Fibroblast of pulmonary artery (primary cell): ENCODE data around the gene DGKD.
"Not testable (repeated sequence)": the region's sequence is repeated elsewhere in the genome, so short reads cannot be mapped to it uniquely, and the experiment has no call there.

Source experiments
- DNase-seq: peaks from one replicate; pipeline ENCODE4 v3.0.0-alpha.2; 2010; ENCODE audit warnings: low read depth
- H3K4me3 ChIP-seq: replicated peaks from 2 replicates; pipeline ENCODE4 v1.5.1; 2011; ENCODE audit warnings: low read depth, mild to moderate bottlenecking, control low read depth, low read length, moderate library complexity
- CTCF ChIP-seq: IDR thresholded peaks from 2 replicates; pipeline ENCODE4 v1.5.1; 2011; ENCODE audit warnings: mild to moderate bottlenecking, control low read depth, low read length, inconsistent platforms; ENCODE audit errors: missing control alignments

The DGKD gene

GRCh38 chr2:233367586-233367985 lies 13.3 kb downstream of the DGKD start:
- no peak for DNase-seq
- H3K4me3 ChIP-seq: no peak overlapping the region
- no peak for TF ChIP-seq CTCF

- TF ChIP-seq CTCF: no peak
- H3K4me3 ChIP-seq: no peak overlapping the region
These were observed 14.5 kb downstream of the DGKD start for GRCh38 chr2:233368756-233369155.

GRCh38 chr2:233369462-233369861 lies 15.2 kb downstream of the DGKD start:
- H3K4me3 ChIP-seq: no peak overlapping the region
- no peak for TF ChIP-seq CTCF
- no peak for DNase-seq

More at GRCh38 chr2:233368756-233369155, 14.5 kb downstream of the DGKD start:
- DNase-seq: no peak

- no peak overlapping the region for H3K4me3 ChIP-seq
- no peak for TF ChIP-seq CTCF
- no peak for DNase-seq
These were observed 15.8 kb downstream of the DGKD start for GRCh38 chr2:233369897-233370685.

GRCh38 chr2:233371641-233372040 lies 17.3 kb downstream of the DGKD start:
- no peak overlapping the region for H3K4me3 ChIP-seq
- TF ChIP-seq CTCF: no peak
- DNase-seq: no peak

GRCh38 chr2:233372855-233373254 lies 18.6 kb downstream of the DGKD start:
- DNase-seq: no peak
- TF ChIP-seq CTCF: no peak
- no peak overlapping the region for H3K4me3 ChIP-seq

- H3K4me3 ChIP-seq: no peak overlapping the region
- TF ChIP-seq CTCF: no peak
- DNase-seq: no peak
These were observed 19.0 kb downstream of the DGKD start for GRCh38 chr2:233373316-233373715.

GRCh38 chr2:233374776-233375175 lies 20.5 kb downstream of the DGKD start:
- not testable (repeated sequence) for H3K4me3 ChIP-seq, DNase-seq
